CD4-positive, alpha-beta memory T cell (primary cell): ENCODE data around the gene PRAME. TPM values are rescaled to one million over a fixed set of nuclear protein-coding genes. Genes with fewer than 3 reads are reported as not detected.
"Not testable (repeated sequence)": the region's sequence is repeated elsewhere in the genome, so short reads cannot be mapped to it uniquely, and the experiment has no call there.

Source experiments
- CTCF ChIA-PET: fragments of 350-600 bp; sonication (Branson Sonifier 250); formaldehyde crosslinking; loops from one replicate; lab custom pipeline; 2021; ENCODE audit warnings: inconsistent platforms; ENCODE audit not compliant: partially characterized antibody; lab: Charles Lee
- POLR2A ChIA-PET: fragments of 350-600 bp; sonication (Branson Sonifier 250); formaldehyde crosslinking; loops from one replicate; lab custom pipeline; 2021; ENCODE audit not compliant: partially characterized antibody; lab: Charles Lee
- DNase-seq, 5 donors: peaks; one replicate each; pipeline versions ENCODE4 v3.0.0 to v3.0.0-alpha.2; 2020 to 2022; ENCODE audit warnings: mixed read lengths in 1 of 5
- H3K27ac ChIP-seq: one replicate; pipeline ENCODE4 v1.7.0; 2013; ENCODE audit warnings: low read depth, low read length
- H3K27me3 ChIP-seq: 2 replicates; pipeline ENCODE4 v1.7.0; 2013; ENCODE audit warnings: mild to moderate bottlenecking, low read length, moderate library complexity; ENCODE audit not compliant: insufficient read depth
- H3K36me3 ChIP-seq: 2 replicates; pipeline ENCODE4 v1.7.0; 2013; ENCODE audit warnings: mild to moderate bottlenecking, low read length, moderate library complexity; ENCODE audit not compliant: insufficient read depth
- H3K4me1 ChIP-seq: 2 replicates; pipeline ENCODE4 v1.7.0; 2013; ENCODE audit warnings: mild to moderate bottlenecking, low read length, moderate library complexity; ENCODE audit not compliant: insufficient read depth
- H3K4me3 ChIP-seq, 2 donors: one replicate each; pipeline ENCODE4 v1.7.0; 2013; ENCODE audit warnings: low read length in 2 of 2, mild to moderate bottlenecking in 1 of 2
- H3K9me3 ChIP-seq, 2 donors: one replicate each; pipeline ENCODE4 v1.7.0; 2013; ENCODE audit warnings: low read length in 2 of 2, control low read depth in 1 of 2; ENCODE audit not compliant: control insufficient read depth in 1 of 2
- H3K27ac Mint-ChIP-seq, 7 donors: one replicate each; pipeline ENCODE4 v1.8.0; 2020 to 2021; ENCODE audit warnings: mixed read lengths in 7 of 7, mild to moderate bottlenecking in 6 of 7, inconsistent platforms in 3 of 7, moderate library complexity in 3 of 7
- H3K27me3 Mint-ChIP-seq, 2 donors: one replicate each; pipeline ENCODE4 v1.8.0; 2020 to 2021; ENCODE audit warnings: mixed read lengths in 2 of 2
- H3K36me3 Mint-ChIP-seq, 2 donors: one replicate each; pipeline ENCODE4 v1.8.0; 2020 to 2021; ENCODE audit warnings: mixed read lengths in 2 of 2, inconsistent platforms in 1 of 2, mild to moderate bottlenecking in 1 of 2
- H3K4me1 Mint-ChIP-seq, 4 donors: one replicate each; pipeline ENCODE4 v1.8.0; 2020 to 2021; ENCODE audit warnings: mixed read lengths in 4 of 4, mild to moderate bottlenecking in 1 of 4
- H3K4me3 Mint-ChIP-seq, 8 donors: one replicate each; pipeline ENCODE4 v1.8.0; 2020 to 2021; ENCODE audit warnings: mixed read lengths in 8 of 8, mild to moderate bottlenecking in 7 of 8, moderate library complexity in 6 of 8, inconsistent platforms in 3 of 8
- H3K9me3 Mint-ChIP-seq, 8 donors: one replicate each; pipeline ENCODE4 v1.8.0; 2020 to 2021; ENCODE audit warnings: mixed read lengths in 8 of 8, mild to moderate bottlenecking in 5 of 8, inconsistent platforms in 3 of 8, moderate library complexity in 1 of 8
- intact Hi-C: fragments of 100-400 bp; cut with micrococcal nuclease; formaldehyde crosslinking; loops from one replicate; pipeline ENCODE4 v1.15.1; 2023
- polyA plus RNA-seq, 2 donors: library from polyadenylated mRNA; unstranded; fragments of 300-500 nt; fragmentation: Illumina TruSeq; gene quantifications; one replicate each; pipeline ENCODE4 v1.2.3, GENCODE V29; 2021
- total RNA-seq, 2 experiments: library from RNA; stranded (reverse); gene quantifications; one replicate each; pipeline ENCODE4 v1.2.3, GENCODE V29; 2021

The PRAME gene
- total and polyA plus RNA-seq, 4 experiments from 2014 or later: not detected

DNA sequence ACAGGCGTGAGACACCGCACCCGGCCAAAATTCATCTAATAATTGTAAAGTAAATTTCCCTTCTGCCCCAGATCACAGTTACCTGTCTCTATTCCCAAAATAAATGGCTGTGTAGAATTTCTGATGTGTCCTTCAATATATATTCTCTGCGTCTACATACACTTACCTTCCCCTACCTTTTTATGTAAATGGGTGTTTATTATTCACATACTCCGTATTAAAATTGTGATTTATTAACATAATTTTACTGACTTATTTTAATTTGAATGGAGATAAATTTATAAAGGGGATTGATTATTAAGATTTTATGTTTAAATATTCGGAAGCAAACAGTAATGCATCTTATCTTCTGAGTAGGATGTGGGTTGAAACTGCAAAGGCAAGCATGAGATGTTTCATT, 22.6 kb downstream of the PRAME start:
- Histone ChIP-seq H3K27ac (no peak overlapping the region), H3K27me3 (no peaks in the 10 kb centered on the region), H3K4me1 (no peaks in the 10 kb centered on the region), H3K9me3 (no peaks in the 10 kb centered on the region), H3K4me3 (no peak overlapping the region), H3K36me3 (no peaks in the 10 kb centered on the region)
- Mint-ChIP-seq H3K27me3 (peaks cover 6 to 13% of the 10 kb centered on the region in 2 donors), H3K4me1 (no peaks in the 10 kb centered on the region), H3K9me3 (no peaks in the 10 kb centered on the region), H3K27ac (no peak overlapping the region), H3K4me3 (no peak overlapping the region), H3K36me3 (no peaks in the 10 kb centered on the region)
- DNase-seq: no peak
- POLR2A ChIA-PET: no interaction called here
- intact Hi-C loops: no loop called here
- CTCF ChIA-PET: no interaction called here

DNA sequence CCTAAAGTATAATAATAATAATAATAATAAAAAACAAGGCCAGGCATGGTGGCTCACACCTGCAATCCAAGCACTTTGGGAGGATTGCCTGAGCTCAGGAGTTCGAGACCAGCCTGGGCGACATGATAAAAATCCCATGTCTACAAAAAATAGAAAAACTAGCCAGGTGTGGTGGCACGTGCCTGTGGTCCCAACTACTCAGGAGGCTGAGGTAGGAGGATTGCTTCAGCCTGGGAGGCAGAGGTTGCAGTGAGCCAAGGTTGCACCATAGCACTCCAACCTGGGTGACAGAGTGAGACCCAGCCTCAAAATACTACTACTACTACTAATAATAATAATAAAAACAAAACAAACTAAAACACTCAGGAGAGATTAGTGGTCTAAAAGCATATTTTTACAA, 23.4 kb downstream of the PRAME start:
- H3K4me3 Mint-ChIP-seq: no peak overlapping the region
- H3K36me3 ChIP-seq: no peaks in the 10 kb centered on the region
- intact Hi-C loops: no loop called here
- H3K9me3 Mint-ChIP-seq: no peaks in the 10 kb centered on the region
- no peak for DNase-seq
- no peaks in the 10 kb centered on the region for H3K27me3 ChIP-seq
- no peaks in the 10 kb centered on the region for H3K4me1 ChIP-seq
- peaks cover 6 to 14% of the 10 kb centered on the region in 2 donors for H3K27me3 Mint-ChIP-seq
- no peaks in the 10 kb centered on the region for H3K9me3 ChIP-seq
- H3K36me3 Mint-ChIP-seq: no peaks in the 10 kb centered on the region
- no peaks in the 10 kb centered on the region for H3K4me1 Mint-ChIP-seq
- no peak overlapping the region for H3K4me3 ChIP-seq
- no peak overlapping the region for H3K27ac ChIP-seq
- POLR2A ChIA-PET: no interaction called here
- CTCF ChIA-PET: no interaction called here
- H3K27ac Mint-ChIP-seq: no peak overlapping the region

DNA sequence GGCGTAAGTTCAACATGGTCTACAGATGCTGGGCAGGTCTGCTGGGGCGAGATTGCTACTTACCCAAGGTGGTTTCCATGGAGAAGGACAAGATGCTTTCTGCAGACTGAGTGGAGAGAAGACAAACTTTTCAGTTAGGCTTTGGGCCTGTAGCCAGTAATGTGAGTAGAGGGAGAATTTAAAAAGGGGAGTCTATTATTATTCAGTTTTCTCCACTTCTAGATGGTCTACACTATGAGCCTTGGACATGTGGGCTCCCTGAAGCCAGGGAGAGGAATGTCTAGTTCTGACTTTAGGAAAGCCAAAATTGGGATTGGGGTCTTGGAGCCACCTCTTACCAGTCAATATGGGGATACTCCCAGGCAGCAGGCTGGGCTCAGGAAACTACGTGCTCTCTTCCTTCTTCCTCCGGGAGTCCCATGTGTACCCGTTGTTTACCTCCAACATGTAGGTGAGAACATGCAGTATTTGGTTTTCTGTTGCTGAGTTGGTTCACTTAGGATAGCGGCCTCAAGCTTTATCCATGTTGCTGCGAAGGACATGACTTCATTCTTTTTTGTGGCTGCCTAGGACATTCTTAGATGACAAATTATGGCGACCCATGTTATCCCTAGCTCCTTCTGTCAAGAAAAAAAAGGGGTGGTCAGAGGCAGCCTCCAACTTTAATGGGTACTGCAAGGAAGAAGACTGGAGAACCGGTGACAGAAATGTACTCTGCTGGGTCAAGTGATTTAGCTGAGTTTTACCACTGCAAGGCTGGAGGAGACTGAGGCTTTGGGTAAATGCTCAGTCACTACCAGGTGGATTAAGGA, 24.3 kb downstream of the PRAME start:
- no peak overlapping the region for H3K4me3 ChIP-seq
- no peaks in the 10 kb centered on the region for H3K9me3 ChIP-seq
- intact Hi-C loops: no loop called here
- no peaks in the 10 kb centered on the region for H3K36me3 ChIP-seq
- no peaks in the 10 kb centered on the region for H3K4me1 ChIP-seq
- POLR2A ChIA-PET: no interaction called here
- no peaks in the 10 kb centered on the region for H3K36me3 Mint-ChIP-seq
- H3K9me3 Mint-ChIP-seq: no peaks in the 10 kb centered on the region
- peaks cover 6 to 14% of the 10 kb centered on the region in 2 donors for H3K27me3 Mint-ChIP-seq
- no peaks in the 10 kb centered on the region for H3K4me1 Mint-ChIP-seq
- no peak overlapping the region for H3K4me3 Mint-ChIP-seq
- no peak overlapping the region for H3K27ac ChIP-seq
- no peaks in the 10 kb centered on the region for H3K27me3 ChIP-seq
- H3K27ac Mint-ChIP-seq: no peak overlapping the region
- no peak for DNase-seq
- CTCF ChIA-PET: no interaction called here

DNA sequence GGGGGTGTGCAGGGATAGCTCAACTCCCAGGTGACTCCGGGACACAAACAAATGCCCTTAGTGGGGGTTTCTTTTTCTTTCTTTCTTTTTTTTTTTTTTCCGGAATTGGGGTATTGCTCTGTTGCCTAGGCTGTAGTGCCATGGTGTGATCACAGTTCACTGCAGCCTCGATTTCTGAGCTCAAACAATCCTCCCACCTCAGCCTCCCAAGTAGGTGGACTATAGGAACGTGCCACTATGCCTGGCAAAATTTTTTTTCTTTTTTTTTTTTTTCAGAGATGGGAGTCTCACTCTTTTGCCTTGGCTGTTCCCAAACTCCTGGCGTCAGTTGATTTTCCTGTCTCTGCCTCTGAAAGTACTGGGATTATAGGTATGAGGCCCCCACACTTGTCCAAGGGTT, 25.2 kb downstream of the PRAME start:
- Mint-ChIP-seq H3K27ac (no peak overlapping the region), H3K27me3 (peaks cover 10 to 19% of the 10 kb centered on the region in 2 donors), H3K4me3 (no peak overlapping the region), H3K36me3 (no peaks in the 10 kb centered on the region), H3K9me3 (no peaks in the 10 kb centered on the region), H3K4me1 (no peaks in the 10 kb centered on the region)
- no peak overlapping the region for H3K27ac ChIP-seq
- H3K4me3 ChIP-seq: no peak overlapping the region
- no peak for DNase-seq
- H3K27me3 ChIP-seq: no peaks in the 10 kb centered on the region
- ChIA-PET CTCF (no interaction called here), POLR2A (no interaction called here)
- no peaks in the 10 kb centered on the region for H3K4me1 ChIP-seq
- no peaks in the 10 kb centered on the region for H3K36me3 ChIP-seq
- intact Hi-C loops: no loop called here
- no peaks in the 10 kb centered on the region for H3K9me3 ChIP-seq

DNA sequence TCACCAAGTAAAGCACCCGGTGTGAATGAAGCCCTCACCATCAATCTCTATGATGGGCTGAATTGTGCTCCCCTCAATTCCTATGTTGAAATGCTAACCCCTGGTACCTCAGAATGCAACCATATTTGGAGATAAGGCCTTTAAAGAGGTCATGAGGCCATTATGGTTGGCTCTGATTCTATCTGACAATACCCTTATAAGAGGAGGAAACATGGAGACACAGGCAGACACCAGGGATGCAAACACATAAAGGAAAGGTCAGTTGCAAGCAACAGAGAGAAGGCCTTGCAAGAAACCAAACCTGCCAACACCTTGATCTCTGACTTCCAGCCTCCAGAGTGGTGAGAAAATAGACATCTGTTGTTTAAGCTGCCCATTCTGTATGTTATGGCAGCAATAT, 25.6 kb downstream of the PRAME start:
- H3K4me1 Mint-ChIP-seq: no peaks in the 10 kb centered on the region
- Histone ChIP-seq H3K9me3 (no peaks in the 10 kb centered on the region), H3K36me3 (no peaks in the 10 kb centered on the region), H3K27me3 (no peaks in the 10 kb centered on the region), H3K4me3 (no peak overlapping the region), H3K27ac (no peak overlapping the region), H3K4me1 (no peaks in the 10 kb centered on the region)
- H3K9me3 Mint-ChIP-seq: no peaks in the 10 kb centered on the region
- no peak overlapping the region for H3K4me3 Mint-ChIP-seq
- no peak overlapping the region for H3K27ac Mint-ChIP-seq
- intact Hi-C loops: no loop called here
- ChIA-PET CTCF (no interaction called here), POLR2A (no interaction called here)
- no peaks in the 10 kb centered on the region for H3K36me3 Mint-ChIP-seq
- peaks cover 10 to 15% of the 10 kb centered on the region in 2 donors for H3K27me3 Mint-ChIP-seq
- no peak for DNase-seq

DNA sequence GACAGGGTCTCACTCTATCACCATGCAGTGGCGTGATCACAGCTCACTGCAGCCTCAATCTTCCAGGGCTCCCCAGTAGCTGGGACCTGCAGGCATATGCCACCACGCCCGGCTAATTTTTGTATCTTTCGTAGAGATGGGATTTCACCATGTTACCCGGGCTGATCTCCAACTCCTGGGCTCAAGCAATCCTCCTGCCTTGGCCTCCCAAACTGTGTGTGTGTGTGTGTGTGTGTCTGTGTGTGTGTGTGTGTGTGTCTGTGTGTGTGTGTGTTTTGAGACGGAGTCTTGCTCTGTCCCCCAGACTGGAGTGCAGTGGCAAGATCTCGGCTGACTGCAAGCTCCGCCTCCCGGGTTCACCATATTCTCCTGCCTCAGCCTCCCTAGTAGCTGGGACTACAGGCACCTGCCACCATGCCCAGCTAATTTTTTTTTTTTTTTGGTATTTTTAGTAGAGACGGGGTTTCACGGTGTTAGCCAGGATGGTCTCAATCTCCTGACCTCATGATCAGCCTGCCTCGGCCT, 26.5 kb downstream of the PRAME start:
- H3K27me3 ChIP-seq, intact Hi-C loops, H3K4me1 Mint-ChIP-seq, H3K36me3 ChIP-seq, H3K4me3 Mint-ChIP-seq, H3K9me3 Mint-ChIP-seq, H3K4me1 ChIP-seq, H3K36me3 Mint-ChIP-seq, H3K27ac Mint-ChIP-seq, CTCF ChIA-PET, H3K9me3 ChIP-seq, DNase-seq, H3K4me3 ChIP-seq, POLR2A ChIA-PET, H3K27ac ChIP-seq: not testable (repeated sequence)
- peaks cover 12 to 16% of the 10 kb centered on the region in 2 donors for H3K27me3 Mint-ChIP-seq

DNA sequence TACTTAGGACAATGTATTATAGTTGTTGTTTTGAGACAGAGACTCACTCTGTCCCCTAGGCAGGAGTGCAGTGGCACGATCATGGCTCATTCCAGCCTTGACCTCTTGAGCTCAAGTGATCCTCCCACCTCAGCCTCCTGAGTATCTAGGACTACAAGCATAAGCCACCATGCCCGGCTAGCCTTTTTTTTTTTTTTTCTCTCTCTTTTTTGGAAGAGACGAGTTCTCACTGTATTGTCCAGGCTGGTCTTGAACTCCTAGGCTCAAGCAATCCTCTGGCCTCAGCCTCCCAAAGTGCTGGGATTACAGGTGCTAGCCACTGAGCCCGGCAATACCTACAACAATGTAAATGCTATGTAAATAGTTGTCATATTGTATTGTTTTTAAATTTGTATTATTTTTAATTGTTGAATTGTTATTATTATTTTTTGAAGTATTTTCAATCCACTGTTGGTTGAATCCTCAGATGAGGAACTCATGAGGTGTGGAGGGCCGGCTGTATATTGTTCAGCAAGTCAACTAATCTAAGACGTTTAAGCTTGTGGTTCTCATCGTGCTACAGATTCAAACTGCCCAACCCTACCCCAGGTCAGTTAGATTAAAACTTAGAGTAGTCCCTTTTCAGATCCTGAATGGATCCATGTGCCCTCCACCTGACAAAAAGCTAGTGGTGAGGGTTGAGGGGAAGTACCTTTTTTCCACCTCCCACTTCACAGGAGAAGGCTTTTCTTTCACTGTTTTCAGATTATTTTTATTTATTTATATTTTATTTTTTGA, 27.1 kb downstream of the PRAME start:
- Mint-ChIP-seq H3K36me3 (no peaks in the 10 kb centered on the region), H3K27ac (no peak overlapping the region), H3K27me3 (peaks cover 12 to 13% of the 10 kb centered on the region in 2 donors), H3K4me3 (no peak overlapping the region), H3K9me3 (no peaks in the 10 kb centered on the region), H3K4me1 (no peaks in the 10 kb centered on the region)
- H3K27me3 ChIP-seq: no peaks in the 10 kb centered on the region
- H3K27ac ChIP-seq: no peak overlapping the region
- intact Hi-C loops: no loop called here
- CTCF ChIA-PET: no interaction called here
- H3K36me3 ChIP-seq: no peaks in the 10 kb centered on the region
- no peak for DNase-seq
- POLR2A ChIA-PET: no interaction called here
- H3K4me1 ChIP-seq: no peaks in the 10 kb centered on the region
- H3K9me3 ChIP-seq: no peaks in the 10 kb centered on the region
- no peak overlapping the region for H3K4me3 ChIP-seq
